HL-60/S4 (cell line): ENCODE results near the gene SETBP1.

Experiments used
- in situ Hi-C: fragments of 300-500 bp; cut with MboI; formaldehyde crosslinking; loops from 2 replicates; pipeline ENCODE4 v1.14.3; 2022; ENCODE audit warnings: low sequenced_read_pairs

Gene SETBP1

GRCh38 chr18:45046961-45047360 lies 366.3 kb downstream of the SETBP1 start:
- in situ Hi-C loops, result no loop called here

- in situ Hi-C loops, result no loop called here
Measured at GRCh38 chr18:45049578-45050319, 369.1 kb downstream of the SETBP1 start.

- in situ Hi-C loops, result no loop called here
Measured at GRCh38 chr18:45050712-45051601, 370.3 kb downstream of the SETBP1 start.

- in situ Hi-C loops, result no loop called here
Measured at GRCh38 chr18:45054636-45055035, 373.9 kb downstream of the SETBP1 start.

- in situ Hi-C loops, result no loop called here
Measured at GRCh38 chr18:45055811-45056210, 375.1 kb downstream of the SETBP1 start.

- in situ Hi-C loops, result no loop called here
Measured at GRCh38 chr18:45056926-45057325, 376.2 kb downstream of the SETBP1 start.

- in situ Hi-C loops, result no loop called here
Measured at GRCh38 chr18:45057955-45058600, 377.4 kb downstream of the SETBP1 start.

- in situ Hi-C loops, result no loop called here
Measured at GRCh38 chr18:45059695-45060094, 379.0 kb downstream of the SETBP1 start.

- in situ Hi-C loops, result no loop called here
Measured at GRCh38 chr18:45060102-45060501, 379.4 kb downstream of the SETBP1 start.

- in situ Hi-C loops, result no loop called here
Measured at GRCh38 chr18:45061359-45061758, 380.7 kb downstream of the SETBP1 start.

- in situ Hi-C loops, result no loop called here
Measured at GRCh38 chr18:45063246-45064038, 382.8 kb downstream of the SETBP1 start.

- in situ Hi-C loops, result no loop called here
Measured at GRCh38 chr18:45066210-45066609, 385.5 kb downstream of the SETBP1 start.

GRCh38 chr18:45066886-45067285 lies 386.2 kb downstream of the SETBP1 start:
- in situ Hi-C loops, result no loop called here

GRCh38 chr18:45068400-45069094 lies 387.9 kb downstream of the SETBP1 start:
- in situ Hi-C loops, result no loop called here

- in situ Hi-C loops, result no loop called here
Measured at GRCh38 chr18:45069546-45069945, 388.9 kb downstream of the SETBP1 start.

GRCh38 chr18:45071956-45072355 lies 391.3 kb downstream of the SETBP1 start:
- in situ Hi-C loops, result no loop called here

- in situ Hi-C loops, result no loop called here
Measured at GRCh38 chr18:45073556-45073955, 392.9 kb downstream of the SETBP1 start.

GRCh38 chr18:45081566-45082181 lies 401.0 kb downstream of the SETBP1 start:
- in situ Hi-C loops, result no loop called here

GRCh38 chr18:45083226-45083855 lies 402.7 kb downstream of the SETBP1 start:
- in situ Hi-C loops, result no loop called here
